ENCODE results near the gene FARS2. TPM values are rescaled to one million over a fixed set of nuclear protein-coding genes. Genes with fewer than 3 reads are reported as not detected.

Gene FARS2
- total and polyA plus RNA-seq, 4 donors: 16.6 to 29.0 (median 21.1) TPM

- no peak for DNase-seq (ENCODE audit: low read depth in 4 of 6, low spot score in 6 of 6)
- Histone ChIP-seq H3K36me3 (ENCODE audit: control insufficient read depth, insufficient read depth, low read length) (no peaks in the 10 kb centered on the region), H3K4me3 (ENCODE audit: low read depth, low read length) (no peak overlapping the region), H3K4me1 (ENCODE audit: control insufficient read depth, insufficient read depth, low read length) (no peaks in the 10 kb centered on the region), H3K27ac (ENCODE audit: low read depth, low read length) (no peak overlapping the region), H3K9me3 (ENCODE audit: control insufficient read depth, insufficient read depth, low read length) (no peaks in the 10 kb centered on the region), H3K27me3 (ENCODE audit: control insufficient read depth, insufficient read depth, low read length) (no peaks in the 10 kb centered on the region)
- WGBS (ENCODE audit: insufficient coverage): no CpG with 5 or more reads among the region's 2 CpGs
Measured at GRCh38 chr6:5567890-5568289, 306.6 kb downstream of the FARS2 start.

- Histone ChIP-seq H3K27me3 (ENCODE audit: control insufficient read depth, insufficient read depth, low read length) (no peaks in the 10 kb centered on the region), H3K4me1 (ENCODE audit: control insufficient read depth, insufficient read depth, low read length) (no peaks in the 10 kb centered on the region), H3K4me3 (ENCODE audit: low read depth, low read length) (no peak overlapping the region), H3K9me3 (ENCODE audit: control insufficient read depth, insufficient read depth, low read length) (no peaks in the 10 kb centered on the region), H3K36me3 (ENCODE audit: control insufficient read depth, insufficient read depth, low read length) (no peaks in the 10 kb centered on the region), H3K27ac (ENCODE audit: low read depth, low read length) (no peak overlapping the region)
- DNase-seq (ENCODE audit: low read depth in 4 of 6, low spot score in 6 of 6): no peak
- 96% methylated on average over 2 of the region's 2 CpGs for WGBS (ENCODE audit: insufficient coverage)
Measured at GRCh38 chr6:5569491-5569890, 308.2 kb downstream of the FARS2 start.

GRCh38 chr6:5570641-5571040 is 309.3 kb downstream of the FARS2 start:
- Histone ChIP-seq H3K4me3 (ENCODE audit: low read depth, low read length) (no peak overlapping the region), H3K27me3 (ENCODE audit: control insufficient read depth, insufficient read depth, low read length) (no peaks in the 10 kb centered on the region), H3K36me3 (ENCODE audit: control insufficient read depth, insufficient read depth, low read length) (no peaks in the 10 kb centered on the region), H3K27ac (ENCODE audit: low read depth, low read length) (no peak overlapping the region), H3K4me1 (ENCODE audit: control insufficient read depth, insufficient read depth, low read length) (no peaks in the 10 kb centered on the region), H3K9me3 (ENCODE audit: control insufficient read depth, insufficient read depth, low read length) (peaks cover 4% of the 10 kb centered on the region)
- DNase-seq (ENCODE audit: low read depth in 4 of 6, low spot score in 6 of 6): peak in 2 of 6 donors; percentile 25 to 69
- 32% methylated on average over 4 of the region's 6 CpGs for WGBS (ENCODE audit: insufficient coverage)

GRCh38 chr6:5580736-5581581 is 319.6 kb downstream of the FARS2 start:
- Histone ChIP-seq H3K27me3 (ENCODE audit: control insufficient read depth, insufficient read depth, low read length) (no peaks in the 10 kb centered on the region), H3K27ac (ENCODE audit: low read depth, low read length) (no peak overlapping the region), H3K9me3 (ENCODE audit: control insufficient read depth, insufficient read depth, low read length) (no peaks in the 10 kb centered on the region), H3K4me3 (ENCODE audit: low read depth, low read length) (no peak overlapping the region), H3K36me3 (ENCODE audit: control insufficient read depth, insufficient read depth, low read length) (no peaks in the 10 kb centered on the region), H3K4me1 (ENCODE audit: control insufficient read depth, insufficient read depth, low read length) (peaks cover 10% of the 10 kb centered on the region)
- WGBS (ENCODE audit: insufficient coverage): 55% methylated on average over 6 of the region's 12 CpGs
- DNase-seq (ENCODE audit: low read depth in 4 of 6, low spot score in 6 of 6): peak in 2 of 6 donors; percentile 21 to 80

GRCh38 chr6:5582762-5583161 is 321.4 kb downstream of the FARS2 start:
- Histone ChIP-seq H3K4me3 (ENCODE audit: low read depth, low read length) (no peak overlapping the region), H3K36me3 (ENCODE audit: control insufficient read depth, insufficient read depth, low read length) (no peaks in the 10 kb centered on the region), H3K27me3 (ENCODE audit: control insufficient read depth, insufficient read depth, low read length) (no peaks in the 10 kb centered on the region), H3K4me1 (ENCODE audit: control insufficient read depth, insufficient read depth, low read length) (peaks cover 10% of the 10 kb centered on the region), H3K9me3 (ENCODE audit: control insufficient read depth, insufficient read depth, low read length) (no peaks in the 10 kb centered on the region), H3K27ac (ENCODE audit: low read depth, low read length) (no peak overlapping the region)
- no peak for DNase-seq (ENCODE audit: low read depth in 4 of 6, low spot score in 6 of 6)

- Histone ChIP-seq H3K4me3 (ENCODE audit: low read depth, low read length) (no peak overlapping the region), H3K27ac (ENCODE audit: low read depth, low read length) (no peak overlapping the region), H3K27me3 (ENCODE audit: control insufficient read depth, insufficient read depth, low read length) (no peaks in the 10 kb centered on the region), H3K9me3 (ENCODE audit: control insufficient read depth, insufficient read depth, low read length) (no peaks in the 10 kb centered on the region), H3K4me1 (ENCODE audit: control insufficient read depth, insufficient read depth, low read length) (peaks cover 10% of the 10 kb centered on the region), H3K36me3 (ENCODE audit: control insufficient read depth, insufficient read depth, low read length) (no peaks in the 10 kb centered on the region)
- DNase-seq (ENCODE audit: low read depth in 4 of 6, low spot score in 6 of 6): no peak
- WGBS (ENCODE audit: insufficient coverage): 62% methylated on average over 2 of the region's 3 CpGs
Measured at GRCh38 chr6:5583528-5583927, 322.2 kb downstream of the FARS2 start.

- Histone ChIP-seq H3K27me3 (ENCODE audit: control insufficient read depth, insufficient read depth, low read length) (no peaks in the 10 kb centered on the region), H3K4me3 (ENCODE audit: low read depth, low read length) (no peak overlapping the region), H3K27ac (ENCODE audit: low read depth, low read length) (no peak overlapping the region), H3K36me3 (ENCODE audit: control insufficient read depth, insufficient read depth, low read length) (no peaks in the 10 kb centered on the region), H3K9me3 (ENCODE audit: control insufficient read depth, insufficient read depth, low read length) (no peaks in the 10 kb centered on the region), H3K4me1 (ENCODE audit: control insufficient read depth, insufficient read depth, low read length) (peaks cover 10% of the 10 kb centered on the region)
- 20% methylated on average over 1 of the region's 5 CpGs for WGBS (ENCODE audit: insufficient coverage)
- no peak for DNase-seq (ENCODE audit: low read depth in 4 of 6, low spot score in 6 of 6)
Measured at GRCh38 chr6:5584078-5584482, 322.8 kb downstream of the FARS2 start.

GRCh38 chr6:5587648-5588047 is 326.3 kb downstream of the FARS2 start:
- H3K4me1 ChIP-seq (ENCODE audit: control insufficient read depth, insufficient read depth, low read length): peaks cover 3% of the 10 kb centered on the region
- no peak overlapping the region for H3K4me3 ChIP-seq (ENCODE audit: low read depth, low read length)
- no CpG with 5 or more reads among the region's 3 CpGs for WGBS (ENCODE audit: insufficient coverage)

GRCh38 chr6:5589422-5590141 is 328.3 kb downstream of the FARS2 start:
- no peaks in the 10 kb centered on the region for H3K9me3 ChIP-seq (ENCODE audit: control insufficient read depth, insufficient read depth, low read length)
- H3K4me3 ChIP-seq (ENCODE audit: low read depth, low read length): no peak overlapping the region
- H3K36me3 ChIP-seq (ENCODE audit: control insufficient read depth, insufficient read depth, low read length): no peaks in the 10 kb centered on the region
- DNase-seq (ENCODE audit: low read depth in 4 of 6, low spot score in 6 of 6): peak in 1 of 6 donors; percentile 87
- H3K4me1 ChIP-seq (ENCODE audit: control insufficient read depth, insufficient read depth, low read length): no peaks in the 10 kb centered on the region
- H3K27me3 ChIP-seq (ENCODE audit: control insufficient read depth, insufficient read depth, low read length): no peaks in the 10 kb centered on the region
- H3K27ac ChIP-seq (ENCODE audit: low read depth, low read length): no peak overlapping the region
- WGBS (ENCODE audit: insufficient coverage): 68% methylated on average over 4 of the region's 7 CpGs

More at GRCh38 chr6:5587648-5588047, 326.3 kb downstream of the FARS2 start:
- Histone ChIP-seq H3K36me3 (ENCODE audit: control insufficient read depth, insufficient read depth, low read length) (no peaks in the 10 kb centered on the region), H3K27ac (ENCODE audit: low read depth, low read length) (no peak overlapping the region), H3K9me3 (ENCODE audit: control insufficient read depth, insufficient read depth, low read length) (no peaks in the 10 kb centered on the region), H3K27me3 (ENCODE audit: control insufficient read depth, insufficient read depth, low read length) (no peaks in the 10 kb centered on the region)
- no peak for DNase-seq (ENCODE audit: low read depth in 4 of 6, low spot score in 6 of 6)
